IPS-18a (cell line): ENCODE data around the gene XRCC4.

Experiments
- H3K27ac ChIP-seq: one replicate; pipeline ENCODE4 v1.5.1; 2013; ENCODE audit warnings: low read length
- H3K27me3 ChIP-seq: one replicate; pipeline ENCODE4 v1.6.1; 2013; ENCODE audit warnings: mild to moderate bottlenecking, low read length; ENCODE audit not compliant: control insufficient read depth, insufficient read depth
- H3K36me3 ChIP-seq: one replicate; pipeline ENCODE4 v1.6.1; 2013; ENCODE audit warnings: low read depth, low read length; ENCODE audit not compliant: control insufficient read depth
- H3K4me1 ChIP-seq: one replicate; pipeline ENCODE4 v1.6.1; 2013; ENCODE audit warnings: low read depth, low read length; ENCODE audit not compliant: control insufficient read depth
- H3K4me3 ChIP-seq: one replicate; pipeline ENCODE4 v1.5.1; 2013; ENCODE audit warnings: low read length
- H3K9ac ChIP-seq: one replicate; pipeline ENCODE4 v1.6.1; 2013; ENCODE audit warnings: mild to moderate bottlenecking, low read length, moderate library complexity
- H3K9me3 ChIP-seq: one replicate; pipeline ENCODE4 v1.6.1; 2013; ENCODE audit warnings: low read depth, low read length; ENCODE audit not compliant: control insufficient read depth

Gene XRCC4

GRCh38 chr5:83157163-83157562 lies 79.8 kb downstream of the XRCC4 start:
- Histone ChIP-seq H3K9me3 (no peaks in the 10 kb centered on the region), H3K9ac (no peak overlapping the region), H3K36me3 (no peaks in the 10 kb centered on the region), H3K4me1 (no peaks in the 10 kb centered on the region), H3K4me3 (no peak overlapping the region), H3K27me3 (no peaks in the 10 kb centered on the region), H3K27ac (no peak overlapping the region)

GRCh38 chr5:83162601-83163000 lies 85.3 kb downstream of the XRCC4 start:
- Histone ChIP-seq H3K36me3 (no peaks in the 10 kb centered on the region), H3K4me3 (no peak overlapping the region), H3K27me3 (no peaks in the 10 kb centered on the region), H3K4me1 (no peaks in the 10 kb centered on the region), H3K9ac (no peak overlapping the region), H3K9me3 (no peaks in the 10 kb centered on the region), H3K27ac (no peak overlapping the region)

GRCh38 chr5:83167538-83167937 lies 90.2 kb downstream of the XRCC4 start:
- Histone ChIP-seq H3K27me3 (no peaks in the 10 kb centered on the region), H3K9me3 (no peaks in the 10 kb centered on the region), H3K9ac (no peak overlapping the region), H3K4me3 (no peak overlapping the region), H3K36me3 (no peaks in the 10 kb centered on the region), H3K4me1 (peaks cover 3% of the 10 kb centered on the region), H3K27ac (no peak overlapping the region)

GRCh38 chr5:83169571-83170337 lies 92.4 kb downstream of the XRCC4 start:
- no peak overlapping the region for H3K4me3 ChIP-seq
- H3K9me3 ChIP-seq: no peaks in the 10 kb centered on the region
- no peak overlapping the region for H3K27ac ChIP-seq

GRCh38 chr5:83172011-83172410 lies 94.7 kb downstream of the XRCC4 start:
- no peak overlapping the region for H3K9ac ChIP-seq
- no peak overlapping the region for H3K4me3 ChIP-seq
- no peaks in the 10 kb centered on the region for H3K9me3 ChIP-seq
- H3K27ac ChIP-seq: no peak overlapping the region
- no peaks in the 10 kb centered on the region for H3K27me3 ChIP-seq
- peaks cover 3% of the 10 kb centered on the region for H3K4me1 ChIP-seq
- H3K36me3 ChIP-seq: no peaks in the 10 kb centered on the region

More at GRCh38 chr5:83169571-83170337, 92.4 kb downstream of the XRCC4 start:
- Histone ChIP-seq H3K4me1 (peaks cover 3% of the 10 kb centered on the region), H3K36me3 (no peaks in the 10 kb centered on the region), H3K27me3 (no peaks in the 10 kb centered on the region), H3K9ac (no peak overlapping the region)

GRCh38 chr5:83172655-83173054 lies 95.3 kb downstream of the XRCC4 start:
- Histone ChIP-seq H3K4me3 (no peak overlapping the region), H3K9ac (no peak overlapping the region), H3K36me3 (no peaks in the 10 kb centered on the region)

GRCh38 chr5:83173826-83174225 lies 96.5 kb downstream of the XRCC4 start:
- Histone ChIP-seq H3K27ac (no peak overlapping the region), H3K9me3 (no peaks in the 10 kb centered on the region), H3K27me3 (no peaks in the 10 kb centered on the region)

More at GRCh38 chr5:83172655-83173054, 95.3 kb downstream of the XRCC4 start:
- Histone ChIP-seq H3K4me1 (peaks cover 3% of the 10 kb centered on the region), H3K9me3 (no peaks in the 10 kb centered on the region), H3K27me3 (no peaks in the 10 kb centered on the region), H3K27ac (no peak overlapping the region)

GRCh38 chr5:83177803-83178202 lies 100.5 kb downstream of the XRCC4 start:
- H3K27ac ChIP-seq: no peak overlapping the region
- H3K4me3 ChIP-seq: no peak overlapping the region

More at GRCh38 chr5:83173826-83174225, 96.5 kb downstream of the XRCC4 start:
- H3K9ac ChIP-seq: no peak overlapping the region
- no peaks in the 10 kb centered on the region for H3K4me1 ChIP-seq
- no peak overlapping the region for H3K4me3 ChIP-seq
- H3K36me3 ChIP-seq: no peaks in the 10 kb centered on the region

GRCh38 chr5:83179966-83180365 lies 102.6 kb downstream of the XRCC4 start:
- Histone ChIP-seq H3K27me3 (no peaks in the 10 kb centered on the region), H3K9me3 (no peaks in the 10 kb centered on the region), H3K27ac (no peak overlapping the region), H3K36me3 (no peaks in the 10 kb centered on the region), H3K4me1 (no peaks in the 10 kb centered on the region), H3K4me3 (no peak overlapping the region), H3K9ac (no peak overlapping the region)

More at GRCh38 chr5:83177803-83178202, 100.5 kb downstream of the XRCC4 start:
- no peaks in the 10 kb centered on the region for H3K36me3 ChIP-seq
- no peak overlapping the region for H3K9ac ChIP-seq
- no peaks in the 10 kb centered on the region for H3K9me3 ChIP-seq
- no peaks in the 10 kb centered on the region for H3K4me1 ChIP-seq
- no peaks in the 10 kb centered on the region for H3K27me3 ChIP-seq

GRCh38 chr5:83184534-83184933 lies 107.2 kb downstream of the XRCC4 start:
- Histone ChIP-seq H3K4me3 (no peak overlapping the region), H3K27me3 (no peaks in the 10 kb centered on the region), H3K9me3 (no peaks in the 10 kb centered on the region), H3K9ac (no peak overlapping the region), H3K27ac (no peak overlapping the region), H3K4me1 (no peaks in the 10 kb centered on the region), H3K36me3 (no peaks in the 10 kb centered on the region)

GRCh38 chr5:83192947-83193346 lies 115.6 kb downstream of the XRCC4 start:
- Histone ChIP-seq H3K9me3 (no peaks in the 10 kb centered on the region), H3K27ac (no peak overlapping the region), H3K4me3 (no peak overlapping the region), H3K4me1 (no peaks in the 10 kb centered on the region), H3K9ac (no peak overlapping the region), H3K27me3 (no peaks in the 10 kb centered on the region), H3K36me3 (no peaks in the 10 kb centered on the region)

- H3K27me3 ChIP-seq: no peaks in the 10 kb centered on the region
- no peaks in the 10 kb centered on the region for H3K9me3 ChIP-seq
- no peak overlapping the region for H3K9ac ChIP-seq
- no peak overlapping the region for H3K4me3 ChIP-seq
- no peaks in the 10 kb centered on the region for H3K4me1 ChIP-seq
- no peak overlapping the region for H3K27ac ChIP-seq
- H3K36me3 ChIP-seq: no peaks in the 10 kb centered on the region
These were observed 120.1 kb downstream of the XRCC4 start for GRCh38 chr5:83197326-83197967.
